GM19455 (cell line): ENCODE results near the gene NPTN.
"Not testable (repeated sequence)": the region's sequence is repeated elsewhere in the genome, so short reads cannot be mapped to it uniquely, and the experiment has no call there.

Experiments used
- ATAC-seq: cut with Tn5 transposase; IDR thresholded peaks from one replicate; pipeline ENCODE4 v1.9.1; 2021; ENCODE audit not compliant: unreplicated experiment

The NPTN gene

GRCh38 chr15:73573037-73573436, 60.2 kb downstream of the NPTN start:
- no peak for ATAC-seq

- no peak for ATAC-seq
Measured at GRCh38 chr15:73572296-73572695, 60.9 kb downstream of the NPTN start.

- ATAC-seq: no peak
Measured at GRCh38 chr15:73571346-73571745, 61.8 kb downstream of the NPTN start.

GRCh38 chr15:73570355-73571032, 62.7 kb downstream of the NPTN start:
- no peak for ATAC-seq

- ATAC-seq: no peak
Measured at GRCh38 chr15:73569361-73569760, 63.8 kb downstream of the NPTN start.

GRCh38 chr15:73568564-73569280, 64.5 kb downstream of the NPTN start:
- no peak for ATAC-seq

- ATAC-seq: no peak
Measured at GRCh38 chr15:73567020-73567419, 66.2 kb downstream of the NPTN start.

GRCh38 chr15:73564255-73564654, 68.9 kb downstream of the NPTN start:
- no peak for ATAC-seq

GRCh38 chr15:73560501-73561117, 72.6 kb downstream of the NPTN start:
- ATAC-seq: no peak

GRCh38 chr15:73558529-73558928, 74.7 kb downstream of the NPTN start:
- ATAC-seq: no peak

- ATAC-seq: no peak
Measured at GRCh38 chr15:73555080-73555479, 78.1 kb downstream of the NPTN start.

GRCh38 chr15:73550190-73550589, 83.0 kb downstream of the NPTN start:
- no peak for ATAC-seq

- ATAC-seq: not testable (repeated sequence)
Measured at GRCh38 chr15:73548925-73549324, 84.3 kb downstream of the NPTN start.

- ATAC-seq: no peak
Measured at GRCh38 chr15:73541479-73541878, 91.7 kb downstream of the NPTN start.

- ATAC-seq: no peak
Measured at GRCh38 chr15:73540161-73540560, 93.0 kb downstream of the NPTN start.

- ATAC-seq: no peak
Measured at GRCh38 chr15:73539212-73540128, 93.7 kb downstream of the NPTN start.

GRCh38 chr15:73538563-73539211, 94.5 kb downstream of the NPTN start:
- no peak for ATAC-seq

- ATAC-seq: no peak
Measured at GRCh38 chr15:73538123-73538522, 95.1 kb downstream of the NPTN start.

- ATAC-seq: no peak
Measured at GRCh38 chr15:73530649-73531048, 102.5 kb downstream of the NPTN start.

- no peak for ATAC-seq
Measured at GRCh38 chr15:73527598-73527997, 105.6 kb downstream of the NPTN start.

- ATAC-seq: no peak
Measured at GRCh38 chr15:73524919-73525318, 108.3 kb downstream of the NPTN start.
